ENCODE measurements around the gene RTF1.
"Not testable (repeated sequence)": the region's sequence is repeated elsewhere in the genome, so short reads cannot be mapped to it uniquely, and the experiment has no call there.

- TF ChIP-seq CTCF (IDR thresholded peaks at IDR 0.05); EZH2 (IDR thresholded peaks at IDR 0.05; ENCODE audit: borderline replicate concordance, insufficient read depth, low read depth, low read length, poor library complexity, severe bottlenecking): not testable (repeated sequence)
Observed at GRCh38 chr15:41425907-41426306, 9.0 kb downstream of the RTF1 start.
